B cell (primary cell): Measurements from ENCODE around the gene OPHN1. TPM values are rescaled to one million over a fixed set of nuclear protein-coding genes. Genes with fewer than 3 reads are reported as not detected.
"Not testable (repeated sequence)": the region's sequence is repeated elsewhere in the genome, so short reads cannot be mapped to it uniquely, and the experiment has no call there.

Experiments
- ATAC-seq: fragments of 200-7000 bp; cut with Tn5 transposase; one replicate; pipeline ENCODE4 v1.10.0; 2021; ENCODE audit warnings: low read depth, mild to moderate bottlenecking, moderate number of reproducible peaks, moderate library complexity
- CTCF ChIA-PET: fragments of 350-600 bp; sonication (Branson Sonifier 250); formaldehyde crosslinking; loops from one replicate; lab custom pipeline; 2021; ENCODE audit warnings: antibody characterized with exemption, inconsistent platforms; lab: Charles Lee
- POLR2A ChIA-PET: fragments of 350-600 bp; sonication (Branson Sonifier 250); formaldehyde crosslinking; loops from one replicate; lab custom pipeline; 2021; ENCODE audit warnings: antibody characterized with exemption; lab: Charles Lee
- DNase-seq: peaks from one replicate; pipeline ENCODE4 v3.0.0; 2013
- H2AFZ ChIP-seq: 2 replicates; pipeline ENCODE4 v1.6.1; 2012; ENCODE audit warnings: mild to moderate bottlenecking, low read depth, low read length; ENCODE audit not compliant: insufficient read depth, poor library complexity, severe bottlenecking
- H3K27ac ChIP-seq, 2 donors: 1 replicate in 1 of 2; 2 replicates in 1 of 2; pipeline ENCODE4 v1.5.1; 2012 to 2013; ENCODE audit warnings: low read length in 2 of 2, mild to moderate bottlenecking in 2 of 2, moderate library complexity in 1 of 2
- H3K27me3 ChIP-seq, 4 experiments: fragments of 200-600 bp in 1 of 4; sonication (generic) in 1 of 4; replicated peaks in 1 of 4; 1 replicate in 2 of 4; 2 replicates in 2 of 4; pipeline versions ENCODE4 v1.6.1 to v1.7.0; 2013 to 2016; ENCODE audit warnings: low read length in 3 of 4, mild to moderate bottlenecking in 2 of 4, mixed read lengths in 1 of 4, moderate library complexity in 1 of 4; ENCODE audit not compliant: insufficient read depth in 4 of 4, control insufficient read depth in 3 of 4; ENCODE audit errors: control extremely low read depth in 1 of 4
- H3K36me3 ChIP-seq, 2 experiments: replicated peaks in 1 of 2; 1 replicate in 1 of 2; 2 replicates in 1 of 2; pipeline versions ENCODE4 v1.6.1 to v1.7.1; 2013; ENCODE audit warnings: low read length in 1 of 2; ENCODE audit not compliant: insufficient read depth in 2 of 2, control insufficient read depth in 1 of 2; ENCODE audit errors: control extremely low read depth in 1 of 2, extremely low read depth in 1 of 2
- H3K4me1 ChIP-seq, 2 donors: fragments of 200-600 bp in 1 of 2; sonication (generic) in 1 of 2; 1 replicate in 1 of 2; 2 replicates in 1 of 2; pipeline versions ENCODE4 v1.5.1 to v1.6.1; 2013 to 2017; ENCODE audit warnings: low read length in 2 of 2; ENCODE audit not compliant: control insufficient read depth in 2 of 2, insufficient read depth in 2 of 2
- H3K4me2 ChIP-seq: replicated peaks from 2 replicates; pipeline ENCODE3; 2012; ENCODE audit warnings: mild to moderate bottlenecking, low read depth, low read length; ENCODE audit not compliant: poor library complexity, severe bottlenecking
- H3K4me3 ChIP-seq, 5 experiments: fragments of 200-600 bp in 1 of 5; sonication (generic) in 1 of 5; 1 replicate in 3 of 5; 2 replicates in 2 of 5; pipeline versions ENCODE4 v1.5.1 to v1.7.0; 2011 to 2016; ENCODE audit warnings: low read length in 4 of 5, mild to moderate bottlenecking in 4 of 5, low read depth in 2 of 5, control low read depth in 1 of 5, moderate library complexity in 1 of 5; ENCODE audit not compliant: insufficient read depth in 1 of 5; ENCODE audit errors: control extremely low read depth in 1 of 5, extremely low read depth in 1 of 5
- H3K79me2 ChIP-seq: fragments of 200-600 bp; sonication (generic); one replicate; pipeline ENCODE4 v1.6.0; 2016; ENCODE audit warnings: low read length; ENCODE audit not compliant: control insufficient read depth, insufficient read depth
- H3K9ac ChIP-seq: fragments of 200-600 bp; sonication (generic); 2 replicates; pipeline ENCODE4 v1.6.1; 2017; ENCODE audit warnings: mild to moderate bottlenecking, low read length, moderate library complexity
- H3K9me3 ChIP-seq, 3 donors: one replicate each; pipeline versions ENCODE4 v1.6.1 to v1.7.1; 2013; ENCODE audit warnings: low read length in 2 of 3; ENCODE audit not compliant: control insufficient read depth in 2 of 3, insufficient read depth in 1 of 3; ENCODE audit errors: control extremely low read depth in 1 of 3
- H4K20me1 ChIP-seq: 2 replicates; pipeline ENCODE4 v1.6.0; 2012; ENCODE audit warnings: mild to moderate bottlenecking, low read length; ENCODE audit not compliant: insufficient read depth, control insufficient read depth, poor library complexity, severe bottlenecking
- H3K27ac Mint-ChIP-seq: one replicate; pipeline ENCODE4 v1.8.0; 2021; ENCODE audit warnings: mixed read lengths
- H3K27me3 Mint-ChIP-seq: one replicate; pipeline ENCODE4 v1.8.0; 2021; ENCODE audit warnings: mixed read lengths
- H3K4me1 Mint-ChIP-seq: one replicate; pipeline ENCODE4 v1.8.0; 2021; ENCODE audit warnings: mixed read lengths
- H3K4me3 Mint-ChIP-seq: one replicate; pipeline ENCODE4 v1.8.0; 2021; ENCODE audit warnings: mixed read lengths
- H3K9me3 Mint-ChIP-seq: one replicate; pipeline ENCODE4 v1.8.0; 2022; ENCODE audit warnings: mixed read lengths; ENCODE audit not compliant: insufficient read depth
- CTCF ChIP-seq: fragments of 200-600 bp; IDR thresholded peaks from one replicate; pipeline ENCODE4 v1.8.0; 2022; ENCODE audit warnings: antibody characterized with exemption, mild to moderate bottlenecking
- EZH2 ChIP-seq: IDR thresholded peaks from 2 replicates; pipeline ENCODE4 v1.6.1; 2012; ENCODE audit warnings: borderline replicate concordance, low read depth, mild to moderate bottlenecking, moderate library complexity, low read length; ENCODE audit not compliant: insufficient read depth, poor library complexity, severe bottlenecking
- WGBS: methylation state at CpG from one replicate; pipeline ENCODE4 v1.1.5; 2013; ENCODE audit warnings: missing lambda C conversion rate; ENCODE audit not compliant: insufficient coverage; 5-methylcytosine and 5-hydroxymethylcytosine counted together
- intact Hi-C: fragments of 100-400 bp; cut with micrococcal nuclease; formaldehyde crosslinking; loops from one replicate; pipeline ENCODE4 v1.10.0; 2022
- polyA plus RNA-seq: library from polyadenylated mRNA; depleted of rRNA; stranded (reverse); fragments of >200 nt; gene quantifications from 2 replicates; pipeline ENCODE4 v1.2.3, GENCODE V29; 2012
- total RNA-seq, 2 donors: library from RNA; stranded (reverse); fragments of 120-200 nt in 1 of 2; gene quantifications; 1 replicate in 1 of 2; 2 replicates in 1 of 2; pipeline versions ENCODE4 v1.2.3 to v1.2.4, GENCODE V29; 2013 to 2022

Gene OPHN1
- total and polyA plus RNA-seq, 2 donors (not counting 1 experiment from before 2014, with no cell fraction given) = 0.03 to 0.17 TPM

GRCh38 chrX:68077378-68077777, 355.9 kb downstream of the OPHN1 start:
- Histone ChIP-seq H4K20me1 (no peaks in the 10 kb centered on the region), H3K79me2 (no peaks in the 10 kb centered on the region), H2AFZ (no peak overlapping the region), H3K9ac (no peak overlapping the region), H3K27ac (no peak overlapping the region), H3K36me3 (no peaks in the 10 kb centered on the region), H3K4me2 (no peak overlapping the region), H3K27me3 (no peaks in the 10 kb centered on the region), H3K4me1 (no peaks in the 10 kb centered on the region), H3K4me3 (no peak overlapping the region), H3K9me3 (no peaks in the 10 kb centered on the region)
- ChIA-PET POLR2A (no interaction called here), CTCF (no interaction called here)
- Mint-ChIP-seq H3K4me3 (no peak overlapping the region), H3K9me3 (no peaks in the 10 kb centered on the region), H3K27ac (no peak overlapping the region), H3K4me1 (no peaks in the 10 kb centered on the region), H3K27me3 (no peaks in the 10 kb centered on the region)
- ATAC-seq (no peak), DNase-seq (no peak)
- TF ChIP-seq EZH2 (no peak), CTCF (no peak)
- intact Hi-C loops = no loop called here

- Histone ChIP-seq H3K4me2 (no peak overlapping the region), H3K9ac (no peak overlapping the region), H3K9me3 (no peaks in the 10 kb centered on the region), H4K20me1 (no peaks in the 10 kb centered on the region), H3K27me3 (no peaks in the 10 kb centered on the region), H3K27ac (no peak overlapping the region), H3K36me3 (no peaks in the 10 kb centered on the region), H3K79me2 (no peaks in the 10 kb centered on the region), H3K4me3 (no peak overlapping the region), H2AFZ (no peak overlapping the region), H3K4me1 (no peaks in the 10 kb centered on the region)
- Mint-ChIP-seq H3K4me1 (no peaks in the 10 kb centered on the region), H3K27me3 (no peaks in the 10 kb centered on the region), H3K4me3 (no peak overlapping the region), H3K27ac (no peak overlapping the region), H3K9me3 (no peaks in the 10 kb centered on the region)
- no peak for ATAC-seq
- intact Hi-C loops = no loop called here
- CTCF ChIA-PET = no interaction called here
- DNase-seq = no peak
- POLR2A ChIA-PET = no interaction called here
- TF ChIP-seq EZH2 = no peak
- no peak for TF ChIP-seq CTCF
These were observed 361.3 kb downstream of the OPHN1 start for GRCh38 chrX:68072041-68072440.

- H3K27ac Mint-ChIP-seq, H3K4me2 ChIP-seq, H3K27ac ChIP-seq, intact Hi-C loops, H3K9ac ChIP-seq, H3K9me3 ChIP-seq, CTCF ChIA-PET, H3K4me1 ChIP-seq, H3K79me2 ChIP-seq, H3K27me3 ChIP-seq, H3K4me3 ChIP-seq, DNase-seq, ATAC-seq, H2AFZ ChIP-seq, H4K20me1 ChIP-seq, POLR2A ChIA-PET, H3K4me1 Mint-ChIP-seq, H3K36me3 ChIP-seq, H3K27me3 Mint-ChIP-seq, H3K9me3 Mint-ChIP-seq, H3K4me3 Mint-ChIP-seq: not testable (repeated sequence)
- WGBS = no CpG with 5 or more reads among the region's 2 CpGs
These were observed 363.2 kb downstream of the OPHN1 start for GRCh38 chrX:68070119-68070518.
